ENCODE data around the gene CD8A.

GRCh38 chr2:86807133-86807467 lies 16.4 kb upstream of the CD8A start:
- TF ChIP-seq, protein P1, sequence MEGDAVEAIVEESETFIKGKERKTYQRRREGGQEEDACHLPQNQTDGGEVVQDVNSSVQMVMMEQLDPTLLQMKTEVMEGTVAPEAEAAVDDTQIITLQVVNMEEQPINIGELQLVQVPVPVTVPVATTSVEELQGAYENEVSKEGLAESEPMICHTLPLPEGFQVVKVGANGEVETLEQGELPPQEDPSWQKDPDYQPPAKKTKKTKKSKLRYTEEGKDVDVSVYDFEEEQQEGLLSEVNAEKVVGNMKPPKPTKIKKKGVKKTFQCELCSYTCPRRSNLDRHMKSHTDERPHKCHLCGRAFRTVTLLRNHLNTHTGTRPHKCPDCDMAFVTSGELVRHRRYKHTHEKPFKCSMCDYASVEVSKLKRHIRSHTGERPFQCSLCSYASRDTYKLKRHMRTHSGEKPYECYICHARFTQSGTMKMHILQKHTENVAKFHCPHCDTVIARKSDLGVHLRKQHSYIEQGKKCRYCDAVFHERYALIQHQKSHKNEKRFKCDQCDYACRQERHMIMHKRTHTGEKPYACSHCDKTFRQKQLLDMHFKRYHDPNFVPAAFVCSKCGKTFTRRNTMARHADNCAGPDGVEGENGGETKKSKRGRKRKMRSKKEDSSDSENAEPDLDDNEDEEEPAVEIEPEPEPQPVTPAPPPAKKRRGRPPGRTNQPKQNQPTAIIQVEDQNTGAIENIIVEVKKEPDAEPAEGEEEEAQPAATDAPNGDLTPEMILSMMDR (conservative IDR thresholded peaks at IDR 0.05 in 1 of 2, IDR thresholded peaks at IDR 0.05 in 1 of 2; ENCODE audit: extremely low read depth in 1 of 2, insufficient read depth in 1 of 2, low read depth in 1 of 2, low read length in 2 of 2), result no peak
- TF ChIP-seq EZH2 (IDR thresholded peaks at IDR 0.05; ENCODE audit: borderline replicate concordance, low read length), result no peak
